SHP77 treated with DMSO at 0.1 percent for 48 hours (cell line): Measurements from ENCODE around the gene TPI1.
"Not testable (repeated sequence)": the region's sequence is repeated elsewhere in the genome, so short reads cannot be mapped to it uniquely, and the experiment has no call there.

Experiments
- DNase-seq: peaks from one replicate; lab custom pipeline; 2025; lab: John Stamatoyannopoulos, UW

TPI1 gene

GRCh38 chr12:6894321-6894720, 27.0 kb downstream of the TPI1 start:
- DNase-seq = no peak

- DNase-seq = no peak
Observed at GRCh38 chr12:6896846-6897435, 29.6 kb downstream of the TPI1 start.

- DNase-seq = no peak
Observed at GRCh38 chr12:6899427-6899826, 32.1 kb downstream of the TPI1 start.

GRCh38 chr12:6899837-6900519, 32.6 kb downstream of the TPI1 start:
- no peak for DNase-seq

- no peak for DNase-seq
Observed at GRCh38 chr12:6902448-6902847, 35.1 kb downstream of the TPI1 start.

GRCh38 chr12:6903722-6904121, 36.4 kb downstream of the TPI1 start:
- no peak for DNase-seq

GRCh38 chr12:6904280-6905276, 37.2 kb downstream of the TPI1 start, which contains the start of gene LRRC23:
Gene LRRC23, plus strand, starts transcription at chr12:6904822. Its CDS starts 812 bp downstream, at chr12:6905634.
- DNase-seq = peak; percentile 49

- DNase-seq = no peak
Observed at GRCh38 chr12:6905414-6906040, 38.2 kb downstream of the TPI1 start.

- DNase-seq = not testable (repeated sequence)
Observed at GRCh38 chr12:6908141-6908540, 40.8 kb downstream of the TPI1 start.

GRCh38 chr12:6909421-6910145, 42.3 kb downstream of the TPI1 start:
- DNase-seq = no peak

GRCh38 chr12:6912164-6912935, 45.0 kb downstream of the TPI1 start:
- no peak for DNase-seq

- DNase-seq = no peak
Observed at GRCh38 chr12:6914246-6914946, 47.1 kb downstream of the TPI1 start, which contains the start of gene ENO2. Gene ENO2, plus strand, starts transcription at chr12:6914580. Its CDS starts 1,253 bp downstream, at chr12:6915833.

GRCh38 chr12:6914947-6915788, 47.8 kb downstream of the TPI1 start:
- DNase-seq = no peak

- no peak for DNase-seq
Observed at GRCh38 chr12:6915789-6916285, 48.5 kb downstream of the TPI1 start.

GRCh38 chr12:6916426-6917200, 49.3 kb downstream of the TPI1 start:
- no peak for DNase-seq

GRCh38 chr12:6917491-6918231, 50.3 kb downstream of the TPI1 start:
- no peak for DNase-seq

- no peak for DNase-seq
Observed at GRCh38 chr12:6919588-6919987, 52.3 kb downstream of the TPI1 start.
